GM10847 (cell line): ENCODE data around the gene MCRS1.

ENCODE experiments used
- POLR2A ChIP-seq: IDR thresholded peaks from 2 replicates; pipeline ENCODE4 v1.6.1; 2011; ENCODE audit not compliant: insufficient read length; ENCODE audit errors: extremely low read depth

The MCRS1 gene

GRCh38 chr12:49564686-49565405, 3.1 kb downstream of the MCRS1 start:
- no peak for TF ChIP-seq POLR2A

DNA sequence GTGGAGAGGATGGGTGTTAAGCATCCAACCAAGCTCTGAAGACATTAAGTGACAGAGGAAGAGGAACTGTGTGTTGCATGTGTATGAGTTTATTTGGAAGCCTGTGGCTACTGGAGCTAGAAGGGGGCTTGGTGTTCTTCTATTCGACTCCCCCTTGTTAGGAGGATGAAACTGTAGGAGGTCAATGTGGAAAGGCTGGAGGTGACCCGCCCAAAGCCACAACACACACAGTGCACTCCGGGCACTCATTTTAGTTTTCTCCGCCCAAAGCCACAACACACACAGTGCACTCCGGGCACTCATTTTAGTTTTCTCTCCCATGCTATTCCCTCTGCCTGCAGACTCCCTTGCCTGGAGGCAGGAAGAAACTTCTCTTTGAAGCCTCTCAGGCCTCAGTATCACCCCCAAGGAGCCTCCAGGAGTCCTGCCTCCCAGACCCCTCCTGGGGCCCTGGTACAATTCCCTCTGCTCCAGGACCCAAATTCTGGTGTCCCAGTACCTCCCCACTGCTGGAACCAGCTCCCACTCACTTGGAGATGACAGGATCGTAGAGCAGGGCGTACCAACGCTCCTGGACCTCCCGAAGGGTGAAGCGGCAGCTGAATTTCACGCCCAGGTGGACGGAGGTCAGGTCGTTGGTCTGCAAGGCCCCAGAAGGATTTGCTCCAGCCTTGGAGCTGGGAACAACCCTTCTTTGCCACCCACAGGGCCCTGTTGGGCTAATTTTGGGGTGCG, 3.8 kb downstream of the MCRS1 start:
- TF ChIP-seq POLR2A: no peak

GRCh38 chr12:49562831-49563230, 5.1 kb downstream of the MCRS1 start:
- TF ChIP-seq POLR2A: no peak

DNA sequence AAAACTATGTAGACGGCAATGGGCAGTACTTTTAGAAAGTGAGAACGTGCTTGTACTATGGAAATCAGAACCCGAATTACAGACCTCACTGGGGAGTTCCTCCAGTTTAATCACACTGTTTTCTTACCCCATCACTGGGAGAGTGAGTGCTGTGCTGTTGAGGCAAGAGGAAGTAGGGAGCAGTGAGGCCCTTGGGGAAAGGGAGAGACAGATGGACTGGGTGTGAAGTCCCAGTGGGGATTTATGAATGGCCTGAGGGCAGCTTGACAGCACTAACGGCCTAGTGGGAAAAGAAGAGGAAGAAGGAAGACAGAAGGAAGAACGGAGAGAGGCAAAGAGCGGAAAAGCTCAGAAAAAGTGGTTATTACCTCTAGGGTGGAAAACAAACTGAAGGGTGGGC, 5.7 kb downstream of the MCRS1 start:
- no peak for TF ChIP-seq POLR2A

- no peak for TF ChIP-seq POLR2A
Measured at GRCh38 chr12:49560695-49561094, 7.2 kb downstream of the MCRS1 start.

GRCh38 chr12:49559011-49559675, 8.8 kb downstream of the MCRS1 start:
- TF ChIP-seq POLR2A: no peak

- no peak for TF ChIP-seq POLR2A
Measured at GRCh38 chr12:49558526-49558925, 9.4 kb downstream of the MCRS1 start.

- no peak for TF ChIP-seq POLR2A
Measured at GRCh38 chr12:49557917-49558215, 10.1 kb downstream of the MCRS1 start.

DNA sequence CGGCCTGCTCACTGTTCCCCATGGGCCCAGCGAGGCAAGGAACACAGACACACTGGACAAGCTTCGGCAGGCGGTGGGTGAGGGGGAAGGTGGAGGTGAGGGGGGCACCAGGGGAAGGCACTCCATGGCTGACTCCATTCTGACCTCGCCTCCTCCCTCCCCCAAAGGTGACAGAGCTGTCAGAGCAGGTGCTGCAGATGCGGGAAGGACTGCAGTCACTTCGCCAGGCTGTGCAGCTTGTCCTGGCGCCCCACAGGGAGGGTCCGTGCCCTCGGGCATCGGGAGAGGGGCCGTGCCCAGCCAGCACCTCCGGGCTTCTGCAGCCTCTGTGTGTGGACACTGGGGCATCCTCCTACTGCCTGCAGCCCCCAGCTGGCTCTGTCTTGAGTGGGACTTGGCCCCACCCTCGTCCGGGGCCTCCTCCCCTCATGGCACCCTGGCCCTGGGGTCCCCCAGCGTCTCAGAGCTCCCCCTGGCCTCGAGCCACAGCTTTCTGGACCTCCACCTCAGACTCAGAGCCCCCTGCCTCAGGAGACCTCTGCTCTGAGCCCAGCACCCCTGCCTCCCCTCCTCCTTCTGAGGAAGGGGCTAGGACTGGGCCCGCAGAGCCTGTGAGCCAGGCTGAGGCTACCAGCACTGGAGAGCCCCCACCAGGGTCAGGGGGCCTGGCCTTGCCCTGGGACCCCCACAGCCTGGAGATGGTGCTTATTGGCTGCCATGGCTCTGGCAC, 10.6 kb downstream of the MCRS1 start:
- no peak for TF ChIP-seq POLR2A

DNA sequence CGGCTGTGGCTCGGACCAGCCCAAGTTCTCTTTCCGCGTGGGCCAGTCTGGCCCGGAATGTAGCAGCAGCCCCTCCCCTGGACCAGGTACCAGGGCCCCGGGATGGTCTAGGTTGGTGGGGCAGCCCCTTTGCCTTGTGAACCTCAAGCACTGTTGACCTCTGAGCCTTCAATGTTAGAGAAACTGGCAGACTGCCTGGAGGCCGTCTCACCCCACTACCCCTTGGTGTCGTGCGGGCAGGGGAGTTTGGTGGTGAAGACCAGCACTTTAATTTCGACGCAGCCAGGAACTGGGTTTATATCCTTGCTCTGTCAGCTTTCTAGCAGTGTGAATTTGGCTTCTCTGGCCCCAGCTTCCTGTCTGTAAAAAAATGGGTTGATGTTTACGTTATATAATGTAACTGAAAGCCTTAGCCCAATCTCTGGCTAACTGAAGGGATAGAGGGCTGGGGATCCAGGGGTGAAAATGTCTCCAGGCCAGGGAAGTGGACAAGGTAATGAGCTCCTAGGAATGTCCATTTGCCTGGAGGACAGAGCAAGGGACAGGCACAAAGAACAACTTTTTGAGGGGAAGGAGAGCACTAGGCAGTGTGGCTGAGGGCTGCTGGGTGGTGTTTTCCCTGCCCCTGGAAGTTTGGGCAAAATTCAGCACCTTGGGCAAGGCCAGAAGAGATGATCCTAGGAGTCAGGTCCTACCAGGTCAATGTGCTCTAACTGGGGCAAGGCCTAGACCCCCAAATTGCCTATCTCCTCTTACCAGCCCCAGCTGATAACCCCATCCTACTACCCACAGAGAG, 11.4 kb downstream of the MCRS1 start:
- TF ChIP-seq POLR2A: no peak

DNA sequence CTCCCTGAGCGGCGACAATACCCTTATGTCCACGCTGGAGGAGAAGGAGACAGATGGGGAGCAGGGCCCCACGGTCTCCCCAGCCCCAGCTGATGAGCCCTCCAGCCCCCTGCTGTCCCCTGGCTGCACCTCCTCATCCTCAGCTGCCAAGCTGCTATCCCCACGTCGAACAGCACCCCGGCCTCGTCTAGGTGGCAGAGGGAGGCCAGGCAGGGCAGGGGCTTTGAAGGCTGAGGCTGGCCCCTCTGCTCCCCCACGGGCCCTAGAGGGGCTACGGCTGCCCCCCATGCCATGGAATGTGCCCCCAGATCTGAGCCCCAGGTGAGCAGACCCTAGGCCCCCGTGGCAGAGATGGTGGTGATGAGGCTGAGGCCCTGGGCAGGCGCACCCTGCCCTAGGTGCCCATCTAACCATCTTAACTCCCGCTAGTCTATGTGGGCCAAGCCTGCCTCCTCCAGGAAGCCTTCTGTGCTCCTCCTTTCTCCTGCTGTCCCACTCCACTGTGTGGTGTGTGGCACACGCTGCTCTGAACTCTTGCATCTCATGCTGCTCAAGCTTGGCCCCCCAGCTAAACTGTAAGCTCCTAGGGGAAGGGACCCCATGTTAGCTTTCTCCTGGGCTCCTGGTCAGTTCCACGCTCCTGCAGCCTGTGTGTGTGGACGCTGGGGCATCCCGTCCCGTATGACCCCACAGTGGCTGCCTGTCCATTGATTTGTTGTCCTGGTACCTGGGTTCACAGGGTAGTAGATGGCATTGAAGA, 12.1 kb downstream of the MCRS1 start:
- TF ChIP-seq POLR2A: no peak

- TF ChIP-seq POLR2A: no peak
Measured at GRCh38 chr12:49554266-49554665, 13.7 kb downstream of the MCRS1 start.

DNA sequence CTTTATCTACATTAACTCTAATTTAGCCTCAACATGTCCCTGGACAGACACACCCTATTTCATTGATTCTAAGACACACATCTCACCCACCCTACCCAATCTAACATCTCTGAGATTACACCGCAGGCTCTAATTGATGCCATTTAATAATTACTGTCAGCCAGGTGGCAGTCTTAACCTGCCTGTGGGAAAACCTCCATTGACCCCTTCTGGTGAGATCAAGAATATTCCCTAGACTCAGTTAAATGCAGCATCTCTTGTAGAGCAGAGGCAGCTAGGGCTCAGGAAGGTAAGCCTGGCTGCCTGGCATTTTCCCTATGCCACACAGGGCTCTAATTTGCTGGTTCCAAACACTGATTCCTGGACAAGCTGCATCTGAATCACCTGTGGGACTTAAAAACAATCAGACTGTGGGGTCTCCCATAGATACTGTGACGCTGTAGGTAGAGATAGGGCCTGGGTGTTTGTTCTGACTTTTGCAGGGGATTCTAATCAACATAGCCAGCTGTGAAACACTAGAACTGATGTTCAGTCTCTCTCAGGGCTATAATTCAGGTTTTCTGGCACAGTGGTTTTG, 14.3 kb downstream of the MCRS1 start:
- TF ChIP-seq POLR2A: no peak

- TF ChIP-seq POLR2A: no peak
Measured at GRCh38 chr12:49552899-49553298, 15.0 kb downstream of the MCRS1 start.

GRCh38 chr12:49552425-49552824, 15.5 kb downstream of the MCRS1 start:
- no peak for TF ChIP-seq POLR2A
